OCI-LY7 (cell line): ENCODE data around the gene WDCP.
"Not testable (repeated sequence)": the region's sequence is repeated elsewhere in the genome, so short reads cannot be mapped to it uniquely, and the experiment has no call there.

ENCODE experiments used
- EZH2phosphoT487 ChIP-seq: fragments of 200-600 bp; sonication (generic); IDR thresholded peaks from 2 replicates; pipeline ENCODE4 v1.6.1; 2018; ENCODE audit warnings: low read depth, borderline replicate concordance, mild to moderate bottlenecking, mixed run types, antibody characterized with exemption, low read length, moderate library complexity, mixed read lengths
- TF ChIP-seq, protein P1 (sequence below): fragments of 200-600 bp; sonication (generic); conservative IDR thresholded peaks from 2 replicates; pipeline ENCODE4 v1.5.1; 2014; ENCODE audit warnings: mild to moderate bottlenecking, antibody characterized with exemption, low read length, moderate library complexity, mixed read lengths

DNA sequence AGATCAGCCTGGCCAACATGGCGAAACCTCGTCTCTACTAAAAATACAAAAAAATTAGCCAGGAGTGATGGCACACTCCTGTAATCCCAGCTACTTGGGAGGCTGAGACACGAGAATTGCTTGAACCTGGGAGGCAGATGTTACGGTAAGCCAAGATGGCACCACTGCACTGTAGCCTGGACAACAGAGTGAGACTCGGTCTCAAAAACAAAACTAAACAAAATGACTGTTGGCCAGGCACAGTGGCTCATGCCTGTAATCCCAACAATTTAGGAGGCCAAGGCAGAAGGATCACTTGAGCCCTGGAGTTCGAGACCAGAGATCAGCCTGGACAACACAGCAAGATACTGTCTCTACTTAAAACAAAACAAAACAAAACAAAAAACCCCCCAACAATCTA lies 4.1 kb downstream of the WDCP start:
- TF ChIP-seq, protein P1, sequence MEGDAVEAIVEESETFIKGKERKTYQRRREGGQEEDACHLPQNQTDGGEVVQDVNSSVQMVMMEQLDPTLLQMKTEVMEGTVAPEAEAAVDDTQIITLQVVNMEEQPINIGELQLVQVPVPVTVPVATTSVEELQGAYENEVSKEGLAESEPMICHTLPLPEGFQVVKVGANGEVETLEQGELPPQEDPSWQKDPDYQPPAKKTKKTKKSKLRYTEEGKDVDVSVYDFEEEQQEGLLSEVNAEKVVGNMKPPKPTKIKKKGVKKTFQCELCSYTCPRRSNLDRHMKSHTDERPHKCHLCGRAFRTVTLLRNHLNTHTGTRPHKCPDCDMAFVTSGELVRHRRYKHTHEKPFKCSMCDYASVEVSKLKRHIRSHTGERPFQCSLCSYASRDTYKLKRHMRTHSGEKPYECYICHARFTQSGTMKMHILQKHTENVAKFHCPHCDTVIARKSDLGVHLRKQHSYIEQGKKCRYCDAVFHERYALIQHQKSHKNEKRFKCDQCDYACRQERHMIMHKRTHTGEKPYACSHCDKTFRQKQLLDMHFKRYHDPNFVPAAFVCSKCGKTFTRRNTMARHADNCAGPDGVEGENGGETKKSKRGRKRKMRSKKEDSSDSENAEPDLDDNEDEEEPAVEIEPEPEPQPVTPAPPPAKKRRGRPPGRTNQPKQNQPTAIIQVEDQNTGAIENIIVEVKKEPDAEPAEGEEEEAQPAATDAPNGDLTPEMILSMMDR: not testable (repeated sequence)
- TF ChIP-seq EZH2phosphoT487: not testable (repeated sequence)
